Neutrophil (primary cell): ENCODE results near the gene SKIDA1.
A peak's percentile ranks its signal among the peaks of the same experiment; 100 is the strongest.

ENCODE experiments used
- H3K27ac ChIP-seq: fragments of 200-600 bp; sonication (generic); 2 replicates; pipeline ENCODE4 v1.5.1; 2016; ENCODE audit warnings: mild to moderate bottlenecking, moderate library complexity
- H3K27me3 ChIP-seq: fragments of 200-600 bp; sonication (generic); 2 replicates; pipeline ENCODE4 v1.6.0; 2016; ENCODE audit warnings: mild to moderate bottlenecking
- H3K36me3 ChIP-seq: fragments of 200-600 bp; sonication (generic); 2 replicates; pipeline ENCODE4 v1.5.1; 2017
- H3K4me1 ChIP-seq, 2 experiments: fragments of 200-600 bp in 1 of 2; sonication (generic) in 1 of 2; 1 replicate in 1 of 2; 2 replicates in 1 of 2; pipeline versions ENCODE4 v1.5.1 to v1.6.1; 2013 to 2016; ENCODE audit warnings: low read depth in 1 of 2, low read length in 1 of 2, mild to moderate bottlenecking in 1 of 2, moderate library complexity in 1 of 2; ENCODE audit not compliant: control insufficient read depth in 1 of 2, insufficient read depth in 1 of 2
- H3K4me3 ChIP-seq, 2 experiments: fragments of 200-600 bp in 1 of 2; sonication (generic) in 1 of 2; 1 replicate in 1 of 2; 2 replicates in 1 of 2; pipeline ENCODE4 v1.5.1; 2013 to 2016; ENCODE audit warnings: low read depth in 1 of 2, low read length in 1 of 2, mild to moderate bottlenecking in 1 of 2, moderate library complexity in 1 of 2
- H3K9me3 ChIP-seq: fragments of 200-600 bp; sonication (generic); 2 replicates; pipeline ENCODE4 v1.5.1; 2016
- CTCF ChIP-seq: fragments of 200-600 bp; sonication (generic); IDR thresholded peaks from 2 replicates; pipeline ENCODE4 v1.5.1; 2016; ENCODE audit warnings: antibody characterized with exemption

Gene SKIDA1

GRCh38 chr10:21519397-21519933 is 6.0 kb downstream of the SKIDA1 start:
- Histone ChIP-seq H3K27me3 (peaks cover 75% of the 10 kb centered on the region), H3K9me3 (no peaks in the 10 kb centered on the region), H3K4me3 (peak overlapping the region in 1 of 2 experiments; percentile 28), H3K4me1 (peaks cover 45 to 48% of the 10 kb centered on the region in 2 experiments), H3K27ac (no peak overlapping the region), H3K36me3 (no peaks in the 10 kb centered on the region)
- TF ChIP-seq CTCF, result no peak

GRCh38 chr10:21518641-21519396 is 6.7 kb downstream of the SKIDA1 start:
- no peaks in the 10 kb centered on the region for H3K9me3 ChIP-seq
- H3K4me3 ChIP-seq, result peak overlapping the region in 1 of 2 experiments; percentile 28
- H3K27ac ChIP-seq, result no peak overlapping the region
- H3K27me3 ChIP-seq, result peaks cover 81% of the 10 kb centered on the region
- TF ChIP-seq CTCF, result no peak
- H3K4me1 ChIP-seq, result peaks cover 40 to 44% of the 10 kb centered on the region in 2 experiments
- H3K36me3 ChIP-seq, result no peaks in the 10 kb centered on the region

GRCh38 chr10:21518149-21518640 is 7.3 kb downstream of the SKIDA1 start:
- Histone ChIP-seq H3K36me3 (no peaks in the 10 kb centered on the region), H3K27me3 (peaks cover 87% of the 10 kb centered on the region), H3K27ac (no peak overlapping the region), H3K9me3 (no peaks in the 10 kb centered on the region), H3K4me1 (peaks cover 40 to 44% of the 10 kb centered on the region in 2 experiments), H3K4me3 (peak overlapping the region in 1 of 2 experiments; percentile 59)
- no peak for TF ChIP-seq CTCF

- Histone ChIP-seq H3K4me3 (peak overlapping the region; percentile 44 to 59), H3K36me3 (no peaks in the 10 kb centered on the region), H3K9me3 (no peaks in the 10 kb centered on the region), H3K4me1 (peaks cover 40 to 44% of the 10 kb centered on the region in 2 experiments), H3K27me3 (peaks cover 96% of the 10 kb centered on the region), H3K27ac (no peak overlapping the region)
- TF ChIP-seq CTCF, result no peak
Measured at GRCh38 chr10:21517134-21518031, 8.1 kb downstream of the SKIDA1 start.
